ENCODE data around the gene ZNF223.

DNA sequence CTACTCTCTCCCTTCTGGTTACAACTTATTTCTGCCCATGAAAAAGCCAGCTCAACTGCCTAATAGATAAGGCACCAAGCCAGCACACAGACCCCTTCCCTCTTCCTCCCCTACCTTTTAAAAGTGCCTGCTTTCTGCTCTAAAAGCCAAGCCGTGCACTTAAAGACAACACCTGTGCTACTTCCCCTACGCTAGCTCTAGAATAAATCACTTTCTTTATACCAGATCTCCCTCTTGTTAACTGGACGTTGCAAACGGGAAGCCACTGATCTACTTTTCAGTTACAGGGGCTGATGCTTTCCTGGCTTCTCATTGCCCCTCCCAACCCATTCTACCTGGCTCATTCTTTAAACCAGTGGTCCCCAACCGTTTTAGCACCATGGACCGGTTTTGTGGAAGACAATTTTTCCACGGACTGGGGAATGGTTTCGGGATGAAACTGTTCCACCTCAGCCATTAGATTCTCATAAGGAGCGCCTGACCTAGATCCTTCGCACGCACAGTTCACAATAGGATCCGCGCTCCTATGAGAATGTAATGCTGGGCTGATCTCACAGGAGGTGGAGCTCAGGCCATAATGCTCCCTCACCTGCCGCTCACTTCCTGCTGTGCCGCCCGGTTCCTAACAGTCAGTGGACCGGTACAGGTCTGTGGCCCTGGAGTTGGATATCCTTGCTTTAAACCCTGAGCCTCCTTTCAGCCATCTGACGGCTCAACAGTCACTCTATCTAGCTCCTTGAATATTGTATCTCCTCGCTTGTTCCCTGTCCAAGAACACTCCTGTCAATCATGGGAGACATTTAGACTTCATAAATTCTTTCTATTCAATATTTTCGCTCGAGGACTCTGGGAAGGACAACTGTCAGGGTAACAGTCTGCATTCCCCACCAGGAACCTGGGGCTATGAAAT lies 841 bp upstream of the ZNF223 start:
- TF ChIP-seq CTCF (IDR thresholded peaks at IDR 0.05) (no peak), POLR2A (IDR thresholded peaks at IDR 0.05) (no peak), POLR2AphosphoS5 (IDR thresholded peaks at IDR 0.05; ENCODE audit: insufficient read depth in 1 of 2, low read depth in 1 of 2) (no peak)
